Superior temporal gyrus (tissue), 1 donor: ENCODE results near the gene GNB5.

Experiments used
- DNase-seq: peaks from one replicate; pipeline ENCODE4 v3.0.0-alpha.2; 2016; ENCODE audit errors: extremely low spot score

The GNB5 gene

DNA sequence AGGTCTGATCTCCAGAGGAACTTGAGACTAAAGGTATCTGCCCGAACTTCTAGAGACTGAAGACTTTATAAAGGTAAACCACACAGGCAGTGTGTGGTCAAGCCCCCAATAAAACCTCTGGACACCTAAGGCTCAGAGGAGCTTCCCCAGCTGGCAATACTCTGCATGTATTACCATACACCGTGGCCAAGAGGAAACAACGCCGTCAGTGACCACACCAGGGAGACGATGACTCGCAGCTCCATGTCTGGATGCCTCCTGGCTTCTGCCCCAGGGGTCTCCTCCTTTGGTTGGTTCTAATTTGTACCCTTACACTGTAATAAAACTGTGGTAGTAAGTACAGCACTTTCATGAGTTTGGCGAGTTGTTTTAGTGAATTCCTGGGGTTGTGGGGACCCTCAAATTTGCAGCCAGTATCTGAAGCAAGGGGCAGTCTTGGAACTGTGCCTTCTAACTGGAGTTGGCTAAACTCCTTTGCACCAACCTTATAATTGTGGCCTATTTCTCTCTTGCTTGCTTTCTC lies 46.5 kb downstream of the GNB5 start:
- DNase-seq = no peak

DNA sequence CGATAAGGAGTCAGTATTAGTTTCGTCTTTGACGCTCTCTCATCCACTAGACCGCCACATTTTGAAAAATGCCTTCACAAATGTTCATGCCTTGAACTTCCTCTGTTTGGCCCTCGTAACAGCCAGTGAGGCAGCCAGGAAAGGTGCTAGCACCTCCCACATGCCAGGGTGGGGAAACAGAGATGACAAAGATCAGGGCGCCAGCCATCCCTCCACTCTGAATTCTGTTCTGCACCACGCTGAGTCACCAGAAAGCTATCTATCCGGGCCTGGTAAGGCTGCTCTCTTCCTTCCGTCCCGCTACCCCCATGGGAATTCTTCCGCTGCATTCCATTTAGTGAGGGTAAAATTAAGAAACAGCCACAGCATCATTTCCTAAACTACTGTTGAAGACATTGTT lies 47.3 kb downstream of the GNB5 start:
- DNase-seq = no peak

- no peak for DNase-seq
These were observed 50.5 kb downstream of the GNB5 start for GRCh38 chr15:52140646-52141045.

DNA sequence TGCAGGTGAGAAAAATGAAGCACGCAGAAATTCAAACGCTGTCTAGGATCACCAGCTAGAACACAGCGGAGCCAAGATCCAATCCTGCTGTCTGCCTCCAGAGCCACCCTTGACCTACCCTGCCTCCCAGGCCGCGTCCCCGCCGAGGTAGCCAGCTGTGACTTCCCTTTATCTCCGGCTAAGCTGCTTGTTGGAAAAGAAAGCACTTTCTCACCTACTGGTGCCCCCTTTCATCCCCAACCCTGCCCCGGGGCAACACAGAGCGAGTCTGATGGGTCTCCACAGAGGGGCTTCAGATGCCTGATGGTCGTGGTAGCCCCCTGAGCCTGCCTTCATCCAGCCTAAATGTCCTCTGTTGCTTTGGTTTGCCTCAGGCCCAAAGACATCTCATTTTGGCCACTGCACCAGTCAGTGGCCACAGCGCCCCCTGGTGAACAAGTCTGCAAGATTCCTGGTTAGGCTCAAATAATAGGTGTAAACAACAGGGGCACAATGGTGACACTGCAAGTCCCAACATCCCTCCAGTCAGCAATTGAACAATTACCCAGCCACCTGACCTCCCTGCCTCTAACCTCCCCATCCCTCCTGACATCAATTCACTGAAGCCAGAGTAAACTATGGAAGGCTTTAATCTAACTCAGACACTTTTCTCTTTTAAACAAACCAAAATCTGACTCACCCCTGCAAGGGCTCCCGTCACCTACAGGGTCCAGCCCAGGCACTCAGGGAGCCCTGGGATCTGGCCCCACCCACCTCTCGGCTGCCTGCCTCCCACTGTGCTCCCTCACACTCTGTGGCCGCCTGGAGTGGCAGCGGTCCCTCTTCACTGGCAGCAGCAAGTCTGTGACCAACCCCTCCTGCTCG lies 51.4 kb downstream of the GNB5 start:
- peak; percentile 88 for DNase-seq

DNA sequence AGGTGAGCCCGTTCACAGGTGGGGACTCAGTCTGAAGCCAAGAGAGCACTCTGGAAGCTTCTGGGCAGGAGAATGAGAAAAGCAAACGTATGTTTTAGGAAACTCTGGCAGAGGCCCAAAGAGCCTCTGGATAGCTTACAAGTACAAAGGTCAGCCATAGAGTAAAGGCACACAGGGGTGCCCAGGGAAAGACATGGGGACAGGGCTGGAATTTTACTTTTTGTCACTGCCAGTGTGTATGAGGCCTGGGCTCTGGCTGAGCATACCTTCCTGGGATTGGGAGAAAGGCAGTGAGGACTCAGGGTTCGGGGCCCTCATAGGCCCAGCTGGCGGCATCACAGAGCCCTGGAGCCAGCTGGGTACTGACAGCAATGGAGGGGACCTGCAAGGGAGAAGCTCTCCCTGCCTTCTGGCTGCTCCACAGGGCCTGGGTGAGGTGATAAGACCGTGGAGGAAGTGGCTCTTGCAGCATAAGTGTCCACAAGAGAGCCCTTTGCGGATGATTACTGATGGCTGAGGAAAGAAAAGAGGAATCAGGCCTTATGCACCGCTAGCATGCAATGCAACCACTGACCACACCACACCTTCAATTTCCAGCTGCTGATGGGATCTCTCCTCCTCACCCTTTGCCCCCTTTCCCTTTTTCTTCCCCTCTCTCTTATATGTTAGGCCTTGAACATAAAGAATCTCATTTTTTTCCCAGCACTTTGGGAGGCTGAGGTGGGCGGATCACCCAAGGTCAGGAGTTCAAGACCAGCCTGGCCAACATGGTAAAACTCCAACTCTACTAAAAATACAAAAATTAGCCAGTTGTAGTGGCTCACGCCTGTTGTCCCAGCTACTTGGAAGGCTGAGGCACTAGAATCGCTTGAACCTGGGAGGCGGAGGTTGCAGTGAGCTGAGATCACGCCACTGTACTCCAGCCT lies 53.5 kb downstream of the GNB5 start:
- DNase-seq = no peak

DNA sequence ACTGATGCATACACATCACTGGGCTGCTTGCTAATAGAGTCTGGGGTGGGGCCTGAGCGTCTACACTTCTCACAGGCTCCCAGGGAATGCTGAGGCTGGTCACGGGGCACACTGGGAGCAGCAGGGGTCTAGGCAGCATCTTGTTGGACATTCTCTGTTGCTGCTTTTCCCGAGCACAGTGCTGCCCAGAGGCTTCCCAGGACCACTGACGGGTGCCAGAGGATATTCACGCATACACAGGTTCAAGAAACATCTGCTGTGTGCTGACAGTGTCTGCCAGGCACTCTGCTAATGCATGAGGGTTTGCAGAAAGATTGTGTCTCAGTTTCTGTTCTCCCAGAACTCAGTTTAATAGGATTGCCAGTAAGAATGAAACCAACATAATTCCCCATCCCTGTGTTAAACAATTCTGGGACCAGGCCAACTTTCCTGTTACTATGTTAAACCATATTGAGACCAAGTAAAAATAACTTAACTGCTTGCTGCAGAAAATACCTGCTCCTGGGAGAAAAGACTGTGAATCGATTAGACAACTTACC lies 54.7 kb downstream of the GNB5 start:
- DNase-seq = peak; percentile 77

GRCh38 chr15:52134502-52135144 lies 56.6 kb downstream of the GNB5 start:
- no peak for DNase-seq

- DNase-seq = no peak
These were observed 57.5 kb downstream of the GNB5 start for GRCh38 chr15:52133510-52134220.

GRCh38 chr15:52132066-52132465 lies 59.1 kb downstream of the GNB5 start:
- no peak for DNase-seq

DNA sequence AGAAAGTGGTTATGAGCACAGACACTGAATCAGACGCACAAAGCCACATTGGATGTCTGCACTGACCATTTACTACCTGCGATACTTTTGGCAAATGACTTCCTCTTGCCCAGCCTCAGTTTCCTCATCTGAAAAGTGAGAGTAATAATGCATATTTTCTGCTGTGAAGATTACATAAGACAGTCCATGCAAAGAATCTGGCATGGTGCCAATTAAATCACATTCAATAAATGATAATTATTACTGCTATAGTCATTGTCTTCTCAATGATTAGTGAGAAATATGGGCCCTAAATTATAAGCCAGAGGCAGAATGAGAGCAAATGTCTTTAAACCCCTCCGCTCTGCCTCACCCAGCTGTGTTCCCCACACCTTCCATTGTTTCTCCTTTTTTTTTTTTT lies 62.6 kb downstream of the GNB5 start:
- DNase-seq = no peak

DNA sequence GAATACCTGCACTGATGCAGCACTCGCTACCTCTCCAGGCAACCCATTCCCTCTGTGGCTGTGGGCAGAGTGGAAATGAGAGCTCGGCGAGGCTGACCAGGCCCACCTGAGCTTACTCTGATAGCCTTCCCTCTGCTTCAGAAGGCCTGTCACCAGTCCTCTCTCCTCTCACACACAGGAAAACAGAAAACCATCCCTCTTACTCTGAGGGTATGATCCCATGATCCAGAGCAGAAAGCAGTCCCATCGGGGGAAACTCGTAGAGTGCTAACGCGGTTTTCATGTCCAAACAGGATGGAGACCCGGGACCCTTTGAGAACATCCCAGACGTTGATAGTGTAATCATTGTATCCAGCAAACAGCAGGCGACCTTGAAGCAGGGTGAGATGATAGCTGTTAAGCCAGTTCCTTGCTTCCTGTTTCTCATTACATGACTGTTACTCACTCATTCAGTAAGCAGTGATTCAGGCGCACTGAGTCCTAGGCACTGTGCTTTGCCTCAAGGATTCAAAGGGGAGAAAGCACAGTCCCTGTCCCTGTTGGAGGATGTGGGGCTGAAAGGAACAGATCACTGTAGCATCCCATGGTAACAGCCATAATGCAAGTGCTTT lies 66.8 kb downstream of the GNB5 start:
- no peak for DNase-seq

GRCh38 chr15:52121896-52122295 lies 69.3 kb downstream of the GNB5 start:
- DNase-seq = no peak

DNA sequence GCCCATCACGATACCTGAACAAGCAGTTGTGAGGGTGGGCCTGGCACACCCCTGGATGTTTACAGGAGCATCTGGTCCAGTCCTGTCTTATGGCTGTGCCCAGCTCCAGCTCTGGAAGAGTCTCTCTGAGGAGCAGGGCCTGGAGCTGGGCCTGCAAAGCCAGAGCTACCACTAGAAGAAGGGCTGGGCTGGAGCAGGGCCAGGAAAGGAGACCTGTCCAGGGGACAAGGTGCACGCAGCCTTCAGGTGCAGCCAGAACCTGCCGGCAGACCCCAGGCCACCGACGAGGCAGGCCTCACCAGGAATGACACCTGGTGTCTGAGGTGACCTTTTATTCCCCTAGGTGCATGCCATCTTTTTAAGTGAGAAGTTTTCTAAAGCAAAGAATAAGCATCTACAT lies 70.2 kb downstream of the GNB5 start:
- no peak for DNase-seq

- no peak for DNase-seq
These were observed 70.7 kb downstream of the GNB5 start for GRCh38 chr15:52120488-52120887.

DNA sequence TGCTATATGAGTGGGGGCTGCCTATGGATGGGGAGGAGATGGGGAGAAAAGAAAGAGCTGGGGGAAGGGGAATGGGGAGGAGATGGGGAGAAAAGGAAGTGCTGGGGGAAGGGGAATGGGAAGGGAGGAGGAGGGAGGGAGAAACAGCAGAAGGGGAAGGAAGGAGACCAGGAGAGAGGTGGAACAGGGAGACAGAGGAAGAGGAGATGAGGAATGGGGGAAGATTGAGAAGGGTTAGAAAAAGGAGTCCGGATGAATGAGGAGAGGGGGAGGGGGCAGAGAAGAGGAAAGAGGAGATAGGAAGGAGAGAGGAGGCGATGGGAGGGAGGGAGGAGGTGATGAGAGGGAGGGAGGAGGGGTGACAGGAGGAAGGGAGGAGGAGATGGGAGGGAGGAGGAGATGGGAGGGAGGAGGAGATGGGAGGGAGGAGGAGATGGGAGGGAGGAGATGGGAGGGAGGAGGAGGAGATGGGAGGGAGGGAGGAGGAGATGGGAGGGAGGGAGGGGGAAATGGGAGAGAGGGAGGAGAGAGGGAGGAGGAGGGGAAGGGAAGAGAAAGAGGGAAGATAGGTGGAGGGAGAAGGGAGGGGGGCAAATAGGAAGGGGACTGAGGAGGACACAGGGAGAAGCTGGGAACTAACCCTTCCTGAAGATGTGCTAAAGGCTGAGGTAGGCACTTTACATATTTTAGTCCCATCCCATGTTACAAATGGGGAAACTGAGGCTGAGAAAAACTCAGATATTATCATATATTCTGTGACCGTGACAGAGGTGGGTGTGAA lies 72.0 kb downstream of the GNB5 start:
- no peak for DNase-seq

- no peak for DNase-seq
These were observed 73.6 kb downstream of the GNB5 start for GRCh38 chr15:52117549-52117948.

DNA sequence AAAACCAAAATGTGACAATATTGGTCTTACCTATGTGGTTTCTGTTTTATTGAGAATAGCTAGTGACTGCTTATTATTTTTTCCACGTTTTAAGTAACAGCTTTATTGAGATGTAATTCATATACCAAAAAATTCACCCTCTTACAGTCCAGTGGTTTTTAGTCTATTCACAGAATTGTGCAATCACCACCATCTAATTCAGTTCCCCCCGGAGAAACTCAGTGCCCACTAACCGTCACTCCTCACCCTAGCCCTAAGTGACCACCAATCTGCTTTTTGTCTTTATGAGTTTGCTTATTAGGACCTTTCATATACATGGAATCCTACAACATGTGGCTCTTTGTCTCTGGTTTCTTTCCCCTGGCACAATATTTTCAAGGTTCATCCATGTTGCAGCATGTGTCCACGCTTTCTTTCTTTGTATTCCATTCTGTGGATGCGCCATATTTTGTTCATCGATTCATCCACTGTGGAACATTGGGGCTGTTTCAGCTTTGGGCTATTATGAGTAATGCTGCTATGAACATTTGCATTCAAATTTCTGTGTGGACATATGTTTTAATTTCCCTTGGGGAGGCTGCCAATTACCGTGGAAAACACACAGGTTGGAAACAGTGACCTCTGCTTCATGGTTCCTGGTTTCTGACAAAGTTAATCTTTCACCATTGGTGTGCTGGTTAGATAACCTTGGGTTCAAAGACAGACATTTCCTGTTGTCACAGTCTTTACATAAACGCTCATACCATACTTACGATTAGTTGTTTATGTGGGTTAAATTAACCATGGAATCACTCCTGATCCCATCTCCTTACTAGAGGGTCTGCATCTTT lies 75.4 kb downstream of the GNB5 start:
- DNase-seq = no peak

DNA sequence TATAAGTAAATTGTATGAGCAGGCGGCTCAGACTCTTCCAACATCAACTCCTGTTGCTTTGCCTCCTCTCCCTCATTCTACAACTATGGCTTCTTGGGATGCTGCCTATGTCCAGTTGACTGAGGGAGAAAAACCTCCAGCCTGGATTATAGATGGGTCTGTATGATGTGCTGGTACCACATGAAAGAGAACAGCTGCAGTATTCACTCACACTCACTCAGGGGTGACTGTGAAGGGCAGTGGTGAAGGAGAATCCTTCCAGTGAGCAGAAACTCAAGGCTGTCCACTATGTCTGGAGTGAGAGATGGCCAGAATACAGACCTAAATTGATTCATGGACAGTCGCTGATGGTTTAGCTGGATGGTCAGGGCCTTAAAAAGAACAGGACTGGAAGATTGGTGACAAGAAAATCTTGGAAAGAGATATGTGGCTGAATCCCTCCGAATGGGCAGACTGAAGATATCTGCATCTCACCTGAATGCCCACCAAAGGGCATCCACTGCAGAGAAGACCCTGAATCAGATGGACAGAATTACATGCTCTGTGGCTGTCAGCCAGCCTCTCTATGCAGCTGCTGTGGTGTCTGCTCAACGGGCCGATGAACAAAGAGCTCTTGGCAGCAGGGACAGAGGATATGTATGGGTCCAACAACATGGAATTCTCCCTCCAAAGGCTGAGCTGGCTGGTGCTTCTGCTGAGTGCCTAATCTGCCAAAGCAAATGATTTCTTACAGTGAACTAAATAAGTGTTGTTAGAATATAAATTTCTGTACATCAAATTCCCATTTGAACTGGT lies 76.7 kb downstream of the GNB5 start:
- DNase-seq = peak; percentile 83
